Measurements from ENCODE around the gene TMEM245. TPM values are rescaled to one million over a fixed set of nuclear protein-coding genes. Genes with fewer than 3 reads are reported as not detected.

The TMEM245 gene
- total RNA-seq, 2 donors from 2014 or later, result 25.1 to 39.7 TPM

DNA sequence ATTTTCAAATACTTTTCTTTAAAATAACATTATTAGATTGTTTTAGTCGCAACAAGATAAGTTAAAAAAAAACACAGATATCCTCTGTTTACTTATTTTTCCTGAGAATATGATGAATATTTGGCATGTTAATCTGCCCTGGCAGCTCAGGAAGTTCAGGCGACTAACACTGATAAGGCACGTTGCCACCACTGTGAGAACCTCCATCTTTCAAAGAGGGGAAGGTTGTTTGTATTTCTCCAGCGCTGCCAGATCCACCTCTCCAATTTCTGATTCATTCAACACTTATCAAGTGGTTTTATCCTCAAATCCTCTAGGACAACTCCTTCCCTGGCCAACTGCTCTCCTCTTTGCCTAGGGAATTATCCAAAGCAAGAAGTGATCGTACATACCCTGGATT lies 128.3 kb downstream of the TMEM245 start:
- no peak for DNase-seq
- no peaks in the 10 kb centered on the region for H3K4me1 ChIP-seq
- no peak overlapping the region for H3K27ac ChIP-seq
- no peak overlapping the region for H3K9ac ChIP-seq (ENCODE audit: low read depth in 2 of 2, low read length in 2 of 2)
- no peaks in the 10 kb centered on the region for H3K27me3 ChIP-seq
- TF ChIP-seq, protein P1, sequence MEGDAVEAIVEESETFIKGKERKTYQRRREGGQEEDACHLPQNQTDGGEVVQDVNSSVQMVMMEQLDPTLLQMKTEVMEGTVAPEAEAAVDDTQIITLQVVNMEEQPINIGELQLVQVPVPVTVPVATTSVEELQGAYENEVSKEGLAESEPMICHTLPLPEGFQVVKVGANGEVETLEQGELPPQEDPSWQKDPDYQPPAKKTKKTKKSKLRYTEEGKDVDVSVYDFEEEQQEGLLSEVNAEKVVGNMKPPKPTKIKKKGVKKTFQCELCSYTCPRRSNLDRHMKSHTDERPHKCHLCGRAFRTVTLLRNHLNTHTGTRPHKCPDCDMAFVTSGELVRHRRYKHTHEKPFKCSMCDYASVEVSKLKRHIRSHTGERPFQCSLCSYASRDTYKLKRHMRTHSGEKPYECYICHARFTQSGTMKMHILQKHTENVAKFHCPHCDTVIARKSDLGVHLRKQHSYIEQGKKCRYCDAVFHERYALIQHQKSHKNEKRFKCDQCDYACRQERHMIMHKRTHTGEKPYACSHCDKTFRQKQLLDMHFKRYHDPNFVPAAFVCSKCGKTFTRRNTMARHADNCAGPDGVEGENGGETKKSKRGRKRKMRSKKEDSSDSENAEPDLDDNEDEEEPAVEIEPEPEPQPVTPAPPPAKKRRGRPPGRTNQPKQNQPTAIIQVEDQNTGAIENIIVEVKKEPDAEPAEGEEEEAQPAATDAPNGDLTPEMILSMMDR (IDR thresholded peaks at IDR 0.05), result no peak
- H3K36me3 ChIP-seq, result no peaks in the 10 kb centered on the region
- H3K9me3 ChIP-seq, result no peaks in the 10 kb centered on the region
- H3K4me3 ChIP-seq, result no peak overlapping the region
- intact Hi-C loops (cut with DNase I), result no loop called here

DNA sequence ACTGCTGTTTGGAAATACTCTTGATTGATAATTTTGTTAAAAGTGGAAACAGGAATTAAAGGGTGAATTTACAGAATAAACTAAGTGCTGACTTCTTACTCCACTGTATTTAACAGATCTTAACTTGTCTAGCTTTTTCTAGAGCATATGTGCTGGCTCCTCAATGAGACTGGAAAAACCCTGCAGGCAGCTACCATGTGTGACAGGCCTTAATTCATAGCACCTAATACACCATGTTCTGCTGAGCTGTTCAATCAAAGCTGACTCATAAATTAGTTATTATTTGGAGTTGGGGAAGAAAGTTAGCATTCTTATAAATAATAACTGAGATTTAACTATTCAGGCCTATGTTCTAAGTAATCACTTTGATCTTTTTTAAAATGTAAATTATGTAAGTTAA lies 135.9 kb downstream of the TMEM245 start:
- Histone ChIP-seq H3K36me3 (no peaks in the 10 kb centered on the region), H3K27me3 (no peaks in the 10 kb centered on the region), H3K9me3 (no peaks in the 10 kb centered on the region), H3K4me3 (no peak overlapping the region), H3K4me1 (no peaks in the 10 kb centered on the region), H3K27ac (no peak overlapping the region), H3K9ac (ENCODE audit: low read depth in 2 of 2, low read length in 2 of 2) (no peak overlapping the region)
- TF ChIP-seq, protein P1 (IDR thresholded peaks at IDR 0.05), result no peak
- no peak for DNase-seq
- intact Hi-C loops (cut with DNase I), result no loop called here

DNA sequence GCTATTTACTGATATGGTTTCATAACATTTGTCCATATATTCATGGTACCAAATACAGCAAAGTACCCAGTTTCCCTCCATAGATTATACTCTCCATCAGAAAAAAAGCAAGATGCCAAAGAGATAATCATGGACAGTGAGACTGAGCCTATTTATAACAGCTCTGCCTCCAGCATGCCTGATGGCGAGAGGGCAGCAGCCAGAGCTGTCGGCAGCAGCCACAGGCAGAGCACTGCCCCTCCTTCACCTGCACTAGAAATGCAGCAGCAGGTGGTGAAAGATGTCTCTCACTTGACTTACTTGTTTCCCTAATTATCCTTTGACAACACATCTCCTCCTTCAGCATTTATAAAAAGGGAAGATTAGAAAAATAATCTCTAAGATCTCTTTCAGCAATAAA lies 138.9 kb downstream of the TMEM245 start:
- TF ChIP-seq, protein P1 (IDR thresholded peaks at IDR 0.05), result no peak
- Histone ChIP-seq H3K4me1 (no peaks in the 10 kb centered on the region), H3K9ac (ENCODE audit: low read depth in 2 of 2, low read length in 2 of 2) (no peak overlapping the region), H3K9me3 (no peaks in the 10 kb centered on the region), H3K27me3 (no peaks in the 10 kb centered on the region), H3K27ac (no peak overlapping the region), H3K36me3 (no peaks in the 10 kb centered on the region), H3K4me3 (no peak overlapping the region)
- intact Hi-C loops (cut with DNase I), result no loop called here
- no peak for DNase-seq

DNA sequence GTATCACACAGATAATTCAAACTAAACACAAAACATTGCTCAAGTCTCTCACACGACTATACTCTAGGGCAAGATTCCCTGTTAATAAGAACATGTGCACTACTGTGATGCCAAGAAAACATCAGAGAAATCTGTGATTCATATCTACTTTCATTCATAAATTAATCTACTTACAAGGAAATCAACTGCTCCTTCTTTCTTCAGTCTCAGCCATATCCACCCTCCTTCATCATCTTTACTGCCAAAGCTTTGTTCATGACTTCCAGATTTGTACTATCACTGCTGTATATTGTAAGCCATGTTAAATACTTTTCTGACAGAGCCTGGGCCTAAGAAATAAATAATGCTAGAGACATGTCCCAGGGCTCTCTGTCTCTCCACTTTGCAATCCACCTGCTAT lies 141.5 kb downstream of the TMEM245 start:
- intact Hi-C loops (cut with DNase I), result no loop called here
- no peaks in the 10 kb centered on the region for H3K9me3 ChIP-seq
- TF ChIP-seq, protein P1 (IDR thresholded peaks at IDR 0.05), result no peak
- H3K9ac ChIP-seq (ENCODE audit: low read depth in 2 of 2, low read length in 2 of 2), result no peak overlapping the region
- no peaks in the 10 kb centered on the region for H3K27me3 ChIP-seq
- H3K27ac ChIP-seq, result no peak overlapping the region
- H3K36me3 ChIP-seq, result no peaks in the 10 kb centered on the region
- no peak for DNase-seq
- no peaks in the 10 kb centered on the region for H3K4me1 ChIP-seq
- no peak overlapping the region for H3K4me3 ChIP-seq

DNA sequence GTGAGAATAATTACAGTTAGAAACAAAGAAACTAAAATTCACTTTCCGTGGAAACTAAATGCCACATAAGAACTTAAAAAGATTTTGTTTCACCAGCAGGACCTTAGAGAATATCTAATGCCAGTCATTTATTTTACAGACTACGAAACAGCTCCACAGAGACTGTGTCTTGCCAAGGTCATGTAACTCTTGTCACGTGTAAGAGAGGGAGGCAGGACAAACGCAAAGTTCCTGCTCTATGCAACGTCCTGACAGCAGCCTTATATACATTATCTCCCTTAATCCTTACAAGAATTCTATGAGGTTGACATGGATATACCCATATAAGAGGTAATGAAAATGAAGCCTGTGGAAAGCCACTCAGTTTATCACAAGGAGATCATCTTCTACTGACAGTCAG lies 145.9 kb downstream of the TMEM245 start:
- Histone ChIP-seq H3K27me3 (no peaks in the 10 kb centered on the region), H3K4me3 (no peak overlapping the region), H3K9ac (ENCODE audit: low read depth in 2 of 2, low read length in 2 of 2) (no peak overlapping the region), H3K27ac (no peak overlapping the region), H3K36me3 (no peaks in the 10 kb centered on the region), H3K4me1 (no peaks in the 10 kb centered on the region), H3K9me3 (no peaks in the 10 kb centered on the region)
- TF ChIP-seq, protein P1 (IDR thresholded peaks at IDR 0.05), result no peak
- intact Hi-C loops (cut with DNase I), result no loop called here
- no peak for DNase-seq

All from colonic mucosa (tissue), 4 donors.